ENCODE measurements around the gene CD151. TPM values are rescaled to one million over a fixed set of nuclear protein-coding genes. Genes with fewer than 3 reads are reported as not detected.

Gene CD151
- 10 to 100 TPM; 33.5 to 36.2 TPM for total RNA-seq

GRCh38 chr11:832529-833113, at the start of gene CD151:
CD151 (plus strand) TSS chr11:832952; CDS start chr11:836070, 3,118 bp downstream.

DNA sequence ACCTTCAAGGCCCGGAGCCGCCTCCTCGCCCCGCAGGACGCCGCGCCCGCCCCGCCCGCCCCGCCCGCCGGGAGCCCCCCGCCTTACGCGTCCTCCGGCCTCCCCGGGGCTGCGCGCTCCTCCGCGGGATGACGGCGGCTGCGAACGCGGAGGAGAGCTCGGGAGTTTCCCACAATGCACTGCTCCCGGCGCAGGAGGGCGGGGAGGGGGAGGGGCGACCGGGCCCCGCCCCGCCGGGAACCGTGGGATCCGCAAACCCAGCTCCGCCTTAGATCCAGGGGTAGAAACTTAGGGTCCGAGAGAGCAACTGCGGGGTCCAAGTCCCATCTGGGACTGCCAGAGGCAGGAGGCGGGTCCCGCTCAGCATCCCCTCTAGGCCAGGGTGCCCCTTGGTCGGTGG, 42.8 kb upstream of the CD151 start, which contains the start of gene CEND1:
TSS of gene CEND1 (minus strand) at position 148 of the 400 bp plus-strand sequence. CDS start 1,514 bp downstream, outside the sequence.

GRCh38 chr11:798093-798713, 34.5 kb upstream of the CD151 start, which contains the start of gene SLC25A22:
SLC25A22 (minus strand) TSS chr11:798281; CDS start chr11:795006, 3,275 bp downstream.

DNA sequence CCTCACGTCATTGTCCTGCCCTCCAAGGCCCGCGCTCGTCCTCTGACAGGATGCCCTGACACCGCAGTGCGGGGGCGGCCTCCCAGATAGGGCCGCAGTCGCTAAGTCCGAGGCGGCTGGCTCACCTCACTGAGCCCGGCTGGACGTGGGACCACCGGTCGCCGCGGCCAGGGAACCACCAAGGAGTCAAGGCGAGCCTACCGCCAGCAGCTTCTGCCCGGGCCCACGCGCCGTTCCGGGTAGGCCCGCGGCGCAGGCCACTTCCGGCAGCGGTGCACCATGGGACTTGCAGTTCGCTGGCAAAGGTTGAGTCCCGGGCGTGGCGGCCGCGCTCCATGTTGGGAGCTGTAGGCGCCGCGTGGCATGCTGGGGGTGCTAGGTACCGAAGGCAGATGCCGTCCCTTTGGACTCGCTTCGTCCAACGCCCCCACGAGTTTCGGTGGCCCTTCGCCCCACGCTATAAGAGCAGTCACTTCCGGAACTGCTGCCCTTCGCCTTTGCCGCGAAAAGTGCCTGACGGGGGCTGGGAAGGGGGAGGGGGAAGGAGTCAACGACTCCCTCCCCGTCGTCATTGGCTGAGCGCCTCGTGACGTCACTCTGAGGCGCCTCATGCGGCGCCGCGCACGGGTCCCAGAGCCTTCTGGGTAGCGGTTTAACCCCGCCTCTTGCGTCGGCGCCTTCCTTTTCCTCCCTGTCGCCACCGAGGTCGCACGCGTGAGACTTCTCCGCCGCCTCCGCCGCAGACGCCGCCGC, 23.3 kb upstream of the CD151 start, which contains the start of gene RPLP2:
TSS of gene RPLP2 (plus strand) at position 681 of the 753 bp plus-strand sequence. CDS start 268 bp downstream, outside the sequence.

DNA sequence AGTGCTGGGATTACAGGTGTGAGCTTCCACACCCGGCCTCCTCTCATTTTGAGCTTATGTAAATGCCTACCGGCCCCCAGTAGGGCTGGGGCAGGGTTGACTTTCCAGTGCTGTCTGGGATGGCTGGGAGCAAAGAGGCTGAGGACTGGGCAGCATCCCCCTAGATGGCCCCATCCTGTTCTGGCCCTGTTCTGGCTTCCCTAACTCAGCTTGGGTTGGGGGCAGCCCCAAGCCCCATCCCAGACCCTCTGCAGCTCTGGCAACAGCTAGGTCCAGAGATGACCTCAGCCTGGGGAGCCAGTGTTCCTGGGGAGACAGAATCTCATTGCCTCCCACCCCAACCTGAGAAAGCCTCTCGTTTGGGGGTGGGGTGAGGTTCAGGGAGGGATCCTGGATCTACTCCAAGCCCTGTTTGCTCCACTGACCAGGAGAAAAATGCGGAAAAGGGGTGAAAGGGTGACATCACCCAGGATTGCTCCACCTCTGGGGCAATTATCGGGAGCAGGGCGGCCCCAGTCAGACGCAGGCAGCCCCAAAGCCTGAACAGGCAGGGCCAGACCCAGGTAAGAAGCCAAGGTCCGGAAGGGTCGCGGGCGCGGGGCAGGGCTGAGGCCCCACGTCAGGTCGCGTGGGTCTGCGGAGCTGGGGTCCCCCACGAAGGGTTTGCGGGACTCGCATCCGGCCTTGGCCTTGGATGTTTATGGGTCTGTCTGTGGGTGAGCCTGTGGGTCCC, 14.2 kb upstream of the CD151 start, which contains the start of gene PNPLA2:
TSS of gene PNPLA2 (plus strand) at position 519 of the 733 bp plus-strand sequence. CDS start 805 bp downstream, outside the sequence.

GRCh38 chr11:827897-828192, 4.9 kb upstream of the CD151 start, which contains the start of gene CRACR2B:
CRACR2B (plus strand) TSS chr11:827919; CDS start chr11:828608, 689 bp downstream.

GRCh38 chr11:842370-843002, 9.7 kb downstream of the CD151 start, which contains the start of the genes POLR2L and TSPAN4:
POLR2L (minus strand) TSS chr11:842529; CDS start chr11:842508, 21 bp downstream.
TSPAN4 (plus strand) TSS chr11:842852; CDS start chr11:850305, 7,453 bp downstream.

Other genes with a start within 250 kb of the CD151 start
- gene IRF7, start 217.0 kb upstream of the CD151 start, total RNA-seq: 10 to 100 TPM; 70.2 to 71.2 TPM
- not detected for gene CDHR5, start 208.0 kb upstream of the CD151 start, total RNA-seq
- not detected for gene SCT, start 205.8 kb upstream of the CD151 start, total RNA-seq
- under 1 TPM; 0.26 to 0.45 TPM for gene DRD4, start 195.7 kb upstream of the CD151 start, total RNA-seq
- gene DEAF1, start 137.7 kb upstream of the CD151 start, total RNA-seq: 10 to 100 TPM; 54.2 to 59.1 TPM
- gene TMEM80, start 137.1 kb upstream of the CD151 start, total RNA-seq: 10 to 100 TPM; 28.4 to 28.9 TPM
- 10 to 100 TPM; 17.4 to 20.3 TPM for gene EPS8L2, start 126.7 kb upstream of the CD151 start, total RNA-seq
- gene TALDO1, start 85.5 kb upstream of the CD151 start, total RNA-seq: 100 to 1,000 TPM; 205 to 218 TPM
- gene GATD1, start 55.5 kb upstream of the CD151 start, total RNA-seq: 10 to 100 TPM; 55.0 to 58.2 TPM
- gene CEND1, start 42.9 kb upstream of the CD151 start, total RNA-seq: under 1 TPM; 0.39 to 0.58 TPM
- gene SLC25A22, start 34.7 kb upstream of the CD151 start, total RNA-seq: 10 to 100 TPM; 36.7 to 41.3 TPM
- 10 to 100 TPM; 52.2 to 55.3 TPM for gene PIDD1, start 27.7 kb upstream of the CD151 start, total RNA-seq
- 1,000 to 10,000 TPM; 3,087 to 3,213 TPM for gene RPLP2, start 23.0 kb upstream of the CD151 start, total RNA-seq
- 10 to 100 TPM; 78.2 to 83.3 TPM for gene PNPLA2, start 14.0 kb upstream of the CD151 start, total RNA-seq
- gene CRACR2B, start 5.0 kb upstream of the CD151 start, total RNA-seq: 10 to 100 TPM; 23.7 to 25.2 TPM
- 10 to 100 TPM; 78.3 to 79.5 TPM for gene POLR2L, start 9.6 kb downstream of the CD151 start, total RNA-seq
- 1 to 10 TPM; 8.1 to 8.4 TPM for gene TSPAN4, start 9.9 kb downstream of the CD151 start, total RNA-seq
- gene CHID1, start 77.9 kb downstream of the CD151 start, total RNA-seq: 10 to 100 TPM; 39.1 to 39.8 TPM
- gene AP2A2, start 92.9 kb downstream of the CD151 start, total RNA-seq: 10 to 100 TPM; 60.9 to 63.9 TPM
- gene MUC6, start 203.8 kb downstream of the CD151 start, total RNA-seq: not detected
- gene MUC2, start 241.9 kb downstream of the CD151 start, total RNA-seq: not detected

Measured in activated naive CD4-positive, alpha-beta T cell treated with anti-CD3 and anti-CD28 coated beads, Interleukin-2, amount 10 ng/mL, durations not matched to agents 5 hours and 36 hours (primary cell).